HG02798 (cell line): ENCODE data around the gene ANKS1A.
A peak's percentile ranks its signal among the peaks of the same experiment; 100 is the strongest.
"Not testable (repeated sequence)": the region's sequence is repeated elsewhere in the genome, so short reads cannot be mapped to it uniquely, and the experiment has no call there.

Source experiments
- ATAC-seq: cut with Tn5 transposase; IDR thresholded peaks from one replicate; pipeline ENCODE4 v1.9.1; 2021; ENCODE audit warnings: mild to moderate bottlenecking; ENCODE audit not compliant: unreplicated experiment, poor library complexity

The ANKS1A gene

DNA sequence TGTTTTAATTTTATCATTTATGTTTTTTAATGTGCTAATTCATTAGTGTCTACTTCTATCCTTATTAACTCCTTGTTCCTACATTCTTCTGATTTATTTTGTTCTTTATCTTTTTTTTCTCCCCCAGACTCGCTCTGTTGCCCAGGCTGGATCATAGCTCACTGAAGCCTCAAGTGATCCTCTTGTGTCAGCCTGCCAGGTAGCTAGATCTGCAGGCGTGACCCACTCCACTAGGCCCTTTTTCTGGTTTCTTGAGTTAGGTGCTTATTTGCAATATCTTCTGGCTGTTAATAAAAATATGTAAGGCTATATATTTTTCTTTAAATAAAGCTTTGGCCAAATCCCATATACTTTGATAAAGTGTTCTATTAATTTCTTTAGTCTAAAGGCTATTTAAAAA lies 4.1 kb upstream of the ANKS1A start:
- no peak for ATAC-seq

- not testable (repeated sequence) for ATAC-seq
Measured at GRCh38 chr6:34885837-34886236, 3.2 kb upstream of the ANKS1A start.

GRCh38 chr6:34887753-34888513 lies 1.1 kb upstream of the ANKS1A start, which contains the start of gene TAF11:
TAF11 (minus strand) TSS chr6:34888042; CDS start chr6:34887957, 85 bp downstream.
- peak; percentile 84 for ATAC-seq

DNA sequence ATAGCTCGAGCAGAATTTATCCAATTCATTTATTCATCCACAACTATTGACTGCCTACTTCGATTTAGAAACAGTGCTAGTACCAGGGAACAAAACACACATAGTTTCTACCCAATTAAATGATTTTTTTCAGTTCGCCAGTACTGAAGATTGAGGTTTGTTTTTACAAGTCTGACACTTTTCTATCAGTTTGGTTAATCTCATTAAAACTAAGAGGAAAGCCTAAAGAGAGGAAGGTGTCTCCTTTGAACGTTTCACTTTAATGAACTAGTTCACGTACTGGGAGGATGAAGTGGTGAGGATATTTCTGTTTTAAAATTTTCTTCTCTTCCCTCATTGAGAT lies 570 bp upstream of the ANKS1A start:
- ATAC-seq, result no peak

DNA sequence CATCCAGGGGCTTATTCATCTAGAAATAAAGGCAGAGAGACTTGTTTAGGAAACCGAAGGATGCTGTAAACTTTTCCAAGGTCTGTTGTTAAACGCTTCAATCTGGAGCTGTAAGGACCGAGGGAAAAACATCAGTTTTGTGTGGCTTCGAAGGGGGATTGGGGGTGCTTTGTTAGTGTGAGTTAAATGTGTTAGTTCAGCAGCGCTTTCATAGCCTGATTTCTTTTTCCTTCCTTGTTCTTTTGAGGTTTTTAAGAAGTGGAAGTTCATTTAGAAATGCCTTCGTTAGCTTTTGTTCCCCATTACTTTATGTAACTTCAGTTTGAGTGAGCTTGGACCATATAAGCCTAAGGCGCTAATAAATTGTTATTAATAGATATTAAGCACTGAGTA lies 1.5 kb downstream of the ANKS1A start:
- no peak for ATAC-seq

- no peak for ATAC-seq
Measured at GRCh38 chr6:34891296-34891695, 2.2 kb downstream of the ANKS1A start.

DNA sequence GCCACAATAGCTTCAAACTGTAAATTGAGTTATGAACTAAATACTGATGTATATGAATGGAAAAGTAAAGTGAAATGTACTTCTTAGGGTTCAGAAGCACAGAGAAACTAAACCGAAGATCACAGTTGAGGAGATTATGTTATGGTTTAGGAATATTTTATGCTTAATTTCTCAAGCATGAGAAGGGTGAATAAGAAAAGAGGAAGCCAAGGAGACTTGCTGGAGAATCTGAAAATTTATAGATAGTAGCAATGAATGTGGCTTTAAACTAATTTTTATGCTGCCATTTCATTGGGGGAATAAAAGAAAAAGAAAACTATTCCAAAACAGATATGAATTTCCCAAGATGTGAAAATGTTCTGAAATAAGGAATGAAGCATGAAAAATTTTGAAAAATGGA lies 5.6 kb downstream of the ANKS1A start:
- ATAC-seq, result no peak

- ATAC-seq, result no peak
Measured at GRCh38 chr6:34897130-34897529, 8.1 kb downstream of the ANKS1A start.

DNA sequence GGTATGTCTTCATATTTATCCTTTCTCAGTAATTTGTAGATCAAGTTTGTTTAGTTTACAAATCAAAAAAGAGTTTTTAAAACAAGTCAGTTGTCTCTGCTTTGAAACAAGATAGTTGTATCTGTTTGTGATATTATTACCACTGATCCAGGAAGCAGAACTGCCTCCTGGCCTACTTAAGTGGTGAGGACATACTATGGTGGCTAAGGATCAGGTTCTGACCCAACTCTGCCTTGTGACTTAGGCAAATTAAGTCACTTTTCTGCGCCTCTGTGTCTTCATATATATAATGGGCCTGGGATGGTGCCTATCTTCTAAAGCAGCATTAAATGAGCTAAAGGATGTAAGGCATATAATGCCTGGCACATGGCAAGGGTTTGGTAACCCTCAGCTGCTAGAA lies 8.7 kb downstream of the ANKS1A start:
- no peak for ATAC-seq

DNA sequence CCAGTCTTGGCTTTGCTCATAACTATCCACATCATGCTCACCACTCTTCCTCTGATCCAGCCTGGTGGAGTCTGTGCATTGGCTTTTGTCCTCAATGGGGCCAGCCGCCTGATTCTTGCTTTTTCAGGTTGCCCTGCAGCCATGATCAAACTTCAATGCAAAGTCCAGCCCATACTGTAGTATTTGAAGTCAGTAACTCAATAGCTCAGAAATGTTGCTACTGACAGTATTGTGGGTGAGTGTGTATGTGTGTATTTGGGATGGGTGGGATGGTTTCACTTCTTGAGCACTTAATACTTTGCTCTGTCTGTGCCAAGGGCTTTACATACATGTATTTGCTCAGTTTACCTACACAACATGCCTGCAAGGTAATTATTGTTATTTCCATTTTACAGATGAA lies 10.7 kb downstream of the ANKS1A start:
- ATAC-seq, result not testable (repeated sequence)

GRCh38 chr6:34900321-34901031 lies 11.4 kb downstream of the ANKS1A start:
- ATAC-seq, result no peak

DNA sequence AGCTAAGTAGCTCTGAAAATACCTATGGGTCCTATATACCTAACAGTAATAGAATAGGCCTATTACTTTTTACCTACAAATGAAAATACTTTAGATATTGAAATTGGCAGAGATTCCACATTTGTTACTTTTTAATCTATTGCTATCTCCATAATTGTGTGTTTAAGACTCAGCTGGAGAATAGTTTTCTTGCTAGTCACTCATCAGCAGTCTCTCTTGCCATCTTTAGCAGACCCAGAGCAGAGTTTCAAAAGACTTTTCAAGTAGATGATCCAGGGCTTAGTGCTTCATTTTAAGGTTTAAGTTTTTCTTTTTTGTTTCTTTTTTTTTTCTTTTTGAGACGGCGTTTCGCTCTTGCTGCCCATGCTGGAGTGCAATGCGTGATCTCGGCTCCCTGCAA lies 12.9 kb downstream of the ANKS1A start:
- ATAC-seq, result no peak

DNA sequence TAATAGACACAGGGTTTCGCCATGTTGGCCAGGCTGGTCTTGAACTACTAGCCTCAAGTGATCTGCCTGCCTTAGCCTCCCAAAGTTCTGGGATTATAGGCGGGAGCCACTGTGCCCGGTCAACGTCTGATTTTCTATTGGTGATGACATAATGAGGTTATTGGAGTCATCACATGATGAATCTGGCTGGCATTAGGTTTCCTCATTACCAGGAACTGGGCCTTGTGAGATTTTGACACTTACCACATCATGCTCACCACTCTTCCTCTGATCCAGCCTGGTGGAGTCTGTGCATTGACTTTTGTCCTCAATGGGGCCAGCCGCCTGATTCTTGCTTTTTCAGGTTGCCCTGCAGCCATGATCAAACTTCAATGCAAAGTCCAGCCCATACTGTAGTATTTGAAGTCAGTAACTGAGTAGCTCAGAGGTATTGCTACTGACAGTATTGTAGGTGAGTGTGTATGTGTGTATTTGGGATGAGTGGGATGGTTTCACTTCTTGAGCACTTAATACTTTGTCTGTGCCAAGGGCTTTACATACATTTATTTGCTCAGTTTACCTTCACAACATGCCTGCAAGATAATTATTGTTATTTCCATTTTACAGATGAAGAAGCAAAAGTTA lies 16.0 kb downstream of the ANKS1A start:
- ATAC-seq, result no peak

DNA sequence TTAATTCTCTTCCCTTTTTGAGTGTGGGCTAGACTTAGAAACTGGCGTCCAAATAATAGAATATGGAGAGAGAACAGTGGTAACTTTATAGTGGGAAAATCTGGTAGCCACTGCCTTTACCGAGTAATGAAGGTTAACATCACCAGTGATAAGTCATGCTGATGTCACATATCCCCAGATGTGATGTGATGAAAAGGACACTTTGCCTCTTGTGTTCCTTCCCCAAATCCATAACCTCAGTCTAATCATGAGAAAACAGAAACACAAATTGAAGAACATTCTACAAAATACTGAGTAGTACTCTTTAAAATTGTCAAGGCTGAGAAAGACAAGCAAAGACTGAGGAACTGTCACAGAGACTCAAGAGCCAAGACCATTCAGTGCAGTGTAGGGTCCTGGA lies 17.8 kb downstream of the ANKS1A start:
- no peak for ATAC-seq

GRCh38 chr6:34908194-34908593 lies 19.1 kb downstream of the ANKS1A start:
- no peak for ATAC-seq

GRCh38 chr6:34909320-34909883 lies 20.3 kb downstream of the ANKS1A start:
- ATAC-seq, result no peak

- no peak for ATAC-seq
Measured at GRCh38 chr6:34911822-34912221, 22.8 kb downstream of the ANKS1A start.

- no peak for ATAC-seq
Measured at GRCh38 chr6:34912715-34913464, 23.8 kb downstream of the ANKS1A start.

DNA sequence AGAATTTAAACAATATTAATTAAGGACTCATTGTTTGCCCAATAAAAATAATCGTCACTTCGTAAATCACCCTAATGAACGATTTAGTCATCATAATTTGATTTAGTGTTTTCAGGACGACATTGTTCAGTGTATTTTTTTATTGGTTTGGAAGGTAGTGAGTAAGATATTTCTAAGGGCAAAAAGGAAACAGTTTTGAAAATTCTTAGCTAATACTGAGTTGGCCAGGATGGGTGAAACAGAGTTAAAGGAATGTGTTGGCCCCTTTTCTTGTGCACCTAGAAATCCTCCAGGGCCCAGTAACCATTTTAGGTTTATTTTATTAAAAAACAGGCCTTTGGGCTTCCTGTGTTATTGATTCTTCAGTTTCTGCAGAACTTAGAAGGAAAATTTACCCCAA lies 25.3 kb downstream of the ANKS1A start:
- no peak for ATAC-seq

DNA sequence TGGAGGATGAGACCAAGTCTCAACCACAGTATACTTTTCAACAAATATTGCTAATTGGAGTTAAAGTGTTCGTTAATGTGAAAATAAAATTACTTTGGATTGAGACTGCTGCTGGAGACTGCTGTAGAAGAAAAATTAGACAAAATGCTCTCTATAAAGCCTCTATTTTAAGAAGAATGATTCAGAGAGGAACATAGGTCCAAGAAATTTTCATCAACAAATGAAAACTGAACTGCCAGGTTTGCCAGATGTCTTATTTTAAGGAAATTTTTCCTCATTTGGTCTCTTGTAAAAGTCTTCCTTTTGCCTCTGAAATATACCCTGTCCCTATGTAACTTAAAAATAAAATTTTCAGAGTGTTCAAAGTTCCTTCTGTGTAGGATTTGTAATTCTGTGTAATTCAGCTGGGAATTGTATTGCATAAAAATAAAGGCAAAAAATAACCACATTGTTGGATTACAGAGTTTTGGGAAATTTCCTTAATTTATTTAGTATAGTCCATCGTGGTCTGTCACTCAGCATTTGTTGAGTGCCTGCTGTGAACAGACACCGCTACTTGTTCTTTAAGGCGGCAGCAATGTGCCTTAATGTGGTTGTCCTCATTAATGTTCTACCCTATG lies 27.4 kb downstream of the ANKS1A start:
- no peak for ATAC-seq
